Fibroblast of upper back skin (primary cell): ENCODE data around the gene MARK1.

Experiments used
- DNase-seq: peaks from one replicate; pipeline ENCODE4 v3.0.0-alpha.2; 2013

Gene MARK1

GRCh38 chr1:220692436-220693228, 164.7 kb downstream of the MARK1 start:
- DNase-seq = peak; percentile 21

DNA sequence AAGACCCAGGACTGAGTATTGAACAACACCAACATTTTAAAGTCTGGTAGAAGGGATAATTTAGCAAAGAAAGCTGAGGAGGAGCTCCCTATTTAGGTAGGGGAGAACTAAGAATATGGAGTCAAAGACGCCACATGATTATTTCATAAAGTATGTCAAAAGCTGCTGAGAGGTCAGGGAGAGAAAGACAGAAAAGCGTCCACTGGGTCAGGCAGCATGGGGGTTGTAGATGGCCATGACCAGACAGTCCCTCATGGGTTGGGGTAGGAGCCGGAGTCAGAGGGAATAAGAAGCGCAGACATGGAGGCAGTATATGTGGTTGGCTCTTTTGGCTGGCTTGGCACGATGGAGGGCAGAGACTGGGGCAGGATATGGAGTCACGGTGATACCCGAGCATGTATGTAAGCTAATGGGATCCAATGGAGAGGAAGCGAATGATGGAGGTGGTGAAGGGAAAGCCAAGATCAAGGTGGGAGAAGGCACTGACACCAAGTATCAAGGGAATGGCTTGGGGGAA, 167.0 kb downstream of the MARK1 start:
- DNase-seq = no peak

GRCh38 chr1:220695426-220695825, 167.5 kb downstream of the MARK1 start:
- no peak for DNase-seq

DNA sequence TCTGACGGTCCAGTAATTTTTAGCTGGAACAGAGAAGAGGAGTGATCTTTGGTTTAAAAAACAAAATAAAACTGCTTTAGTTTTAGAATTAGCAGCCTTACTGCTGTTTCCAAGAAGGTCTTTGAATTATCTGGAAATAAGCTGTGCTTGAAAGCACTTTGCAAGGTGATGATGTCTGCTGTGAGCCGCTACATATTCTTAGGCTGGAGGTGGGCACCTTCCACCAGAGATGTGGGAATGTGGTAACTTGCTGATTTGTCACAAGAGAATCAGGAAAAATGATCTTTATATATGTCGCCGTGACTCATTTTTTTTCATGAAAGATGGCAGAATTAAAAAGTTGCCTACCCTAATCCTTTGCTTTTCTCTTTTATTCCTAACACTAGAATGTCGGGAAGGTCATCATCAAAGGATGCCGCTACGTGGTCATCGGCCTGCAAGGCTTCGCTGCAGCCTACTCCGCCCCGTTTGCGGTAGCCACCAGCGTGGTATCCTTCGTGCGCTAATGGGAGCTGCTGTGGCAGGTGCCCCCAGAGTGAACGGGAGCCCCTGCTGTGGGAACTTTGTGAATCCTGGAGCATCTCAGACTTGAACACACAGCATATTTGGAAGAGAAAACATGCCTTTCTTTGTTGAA, 168.4 kb downstream of the MARK1 start:
- DNase-seq = no peak

- DNase-seq = peak; percentile 37
Observed at GRCh38 chr1:220696863-220697231, 168.9 kb downstream of the MARK1 start.

DNA sequence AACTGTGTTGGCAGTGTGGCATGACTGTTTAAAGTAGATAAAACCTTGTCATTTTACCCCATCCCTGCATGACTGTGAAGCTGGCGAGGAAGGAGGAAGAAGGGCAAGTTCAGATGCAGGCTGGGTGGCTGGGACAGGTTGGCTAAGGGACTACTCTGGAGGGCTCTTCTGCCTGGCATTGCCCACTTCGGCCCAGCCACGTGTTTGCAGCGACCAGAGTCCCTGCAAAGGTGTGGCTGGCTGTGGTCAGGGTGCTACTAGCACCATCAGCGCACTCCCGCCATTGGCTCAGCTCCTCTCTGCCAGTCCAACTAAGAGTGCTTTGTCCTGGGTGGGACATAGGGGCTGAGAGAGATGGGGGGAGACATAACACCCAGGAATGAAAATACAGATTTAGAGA, 169.4 kb downstream of the MARK1 start:
- DNase-seq = no peak

GRCh38 chr1:220698607-220699016, 170.7 kb downstream of the MARK1 start:
- no peak for DNase-seq

DNA sequence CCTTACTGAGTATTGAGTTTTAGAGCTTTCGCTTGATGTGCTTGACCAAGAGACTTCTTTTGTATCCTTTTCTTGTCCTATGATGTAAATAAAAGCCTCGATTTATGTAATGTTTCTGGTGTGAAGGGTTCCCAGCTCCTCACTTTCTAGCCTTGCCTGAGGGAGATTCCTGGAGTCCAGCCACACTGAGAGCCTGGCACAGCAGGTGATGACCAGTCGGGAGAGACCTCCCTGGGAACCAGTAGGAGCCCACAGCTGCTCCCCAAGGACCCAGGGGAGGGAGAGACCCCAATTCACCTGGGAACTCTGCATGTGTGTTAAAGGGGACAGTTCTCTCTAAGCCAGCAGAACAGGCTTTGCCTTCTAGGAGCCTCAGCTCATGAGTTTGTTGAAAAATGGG, 171.1 kb downstream of the MARK1 start:
- no peak for DNase-seq

DNA sequence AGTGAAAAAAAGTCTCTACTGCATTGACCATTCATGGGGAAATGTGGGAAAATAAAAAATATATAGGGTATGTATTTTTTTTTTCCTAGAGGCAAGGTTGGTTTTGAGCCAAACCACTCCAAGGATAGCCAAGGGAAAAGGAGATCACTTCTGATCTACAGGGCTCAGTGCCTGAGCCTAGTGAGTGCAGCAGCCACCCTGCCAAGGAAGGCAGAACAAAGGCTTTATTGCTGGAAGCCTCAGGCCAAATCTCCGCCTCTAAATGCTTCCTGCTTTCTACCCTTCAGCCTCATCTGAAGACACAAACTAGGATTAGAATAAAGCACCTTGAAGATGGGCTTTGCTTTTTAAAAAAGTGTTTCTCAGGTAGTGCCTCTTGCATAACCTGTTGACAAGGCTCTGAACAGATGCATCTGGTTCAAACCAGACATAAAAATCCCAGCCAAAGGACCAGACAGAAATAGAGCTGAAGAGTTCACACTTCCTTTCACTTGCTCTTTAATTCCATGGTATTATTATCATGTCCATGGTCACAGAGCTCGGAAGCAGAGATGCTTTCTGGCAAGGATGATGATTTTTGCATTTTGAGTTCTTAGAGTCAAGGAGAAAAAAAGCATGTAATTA, 172.7 kb downstream of the MARK1 start:
- DNase-seq = peak; percentile 11

- no peak for DNase-seq
Observed at GRCh38 chr1:220701974-220702373, 174.0 kb downstream of the MARK1 start.

- no peak for DNase-seq
Observed at GRCh38 chr1:220702733-220703270, 174.9 kb downstream of the MARK1 start.

GRCh38 chr1:220703305-220703704, 175.4 kb downstream of the MARK1 start:
- DNase-seq = no peak

DNA sequence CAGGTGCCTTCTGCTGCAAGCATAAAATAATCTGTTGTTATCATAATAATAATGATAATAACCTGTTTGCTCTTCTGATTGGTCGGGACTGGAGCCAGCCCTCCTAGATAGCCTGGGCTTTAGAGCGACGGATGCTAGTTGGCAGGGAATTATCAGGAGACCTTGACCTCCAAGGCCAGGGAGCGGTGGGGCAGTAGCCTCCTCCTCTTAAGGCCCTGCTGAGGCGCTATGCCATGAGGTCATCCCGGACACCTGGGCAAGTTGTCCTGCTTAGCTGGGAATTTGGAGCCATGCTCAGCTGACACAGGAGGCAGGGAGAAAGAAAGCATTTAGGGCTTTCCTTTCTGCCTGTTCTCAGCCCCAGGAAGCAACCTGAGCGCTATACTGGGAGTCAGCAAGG, 177.8 kb downstream of the MARK1 start:
- no peak for DNase-seq

GRCh38 chr1:220706480-220706879, 178.5 kb downstream of the MARK1 start:
- DNase-seq = no peak

DNA sequence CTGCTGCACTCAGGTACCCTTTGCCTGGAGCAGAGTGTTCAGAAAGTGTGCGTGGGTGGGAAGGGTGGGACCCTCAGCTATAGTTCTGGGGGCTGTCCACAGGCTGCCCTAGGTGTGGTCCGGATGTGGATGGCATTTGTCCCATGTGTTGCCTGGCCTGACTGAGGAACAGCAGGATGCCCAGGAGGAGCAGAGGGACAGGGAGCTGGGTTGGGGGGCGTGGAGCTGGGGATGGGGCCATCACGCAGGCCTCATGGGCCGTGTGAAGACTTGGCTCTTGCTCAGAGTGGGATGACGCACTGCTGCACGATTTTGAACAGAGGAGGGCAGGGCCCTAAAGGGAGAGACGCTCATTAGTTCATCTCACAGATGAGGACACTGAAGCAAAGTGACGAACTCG, 179.2 kb downstream of the MARK1 start:
- no peak for DNase-seq

- no peak for DNase-seq
Observed at GRCh38 chr1:220708244-220708643, 180.3 kb downstream of the MARK1 start.

- DNase-seq = no peak
Observed at GRCh38 chr1:220708936-220709801, 181.2 kb downstream of the MARK1 start.

GRCh38 chr1:220710333-220710732, 182.4 kb downstream of the MARK1 start:
- DNase-seq = no peak

- DNase-seq = no peak
Observed at GRCh38 chr1:220711056-220711809, 183.3 kb downstream of the MARK1 start.
